Loucy (cell line): ENCODE data around the gene MAML2.

Experiments
- H2AFZ ChIP-seq: fragments of 200-600 bp; sonication (generic); 2 replicates; pipeline ENCODE4 v1.6.0; 2016; ENCODE audit warnings: antibody characterized with exemption, mild to moderate bottlenecking, low read length, moderate library complexity
- H3F3A ChIP-seq: fragments of 200-600 bp; 2 replicates; pipeline ENCODE4 v1.6.0; 2016; ENCODE audit warnings: antibody characterized with exemption, low read depth, mild to moderate bottlenecking
- H3K27me3 ChIP-seq: fragments of 200-600 bp; sonication (generic); 2 replicates; pipeline ENCODE4 v1.6.1; 2014; ENCODE audit warnings: low read length, mild to moderate bottlenecking; ENCODE audit not compliant: insufficient read depth, poor library complexity, severe bottlenecking
- H3K36me3 ChIP-seq: fragments of 200-600 bp; sonication (generic); 2 replicates; pipeline ENCODE4 v1.6.1; 2016; ENCODE audit warnings: low read length; ENCODE audit not compliant: insufficient read depth
- H3K4me1 ChIP-seq: fragments of 200-600 bp; sonication (generic); 2 replicates; pipeline ENCODE4 v1.5.1; 2014; ENCODE audit warnings: low read length, mild to moderate bottlenecking; ENCODE audit not compliant: insufficient read depth, poor library complexity, severe bottlenecking
- H3K4me2 ChIP-seq: fragments of 200-600 bp; sonication (generic); 2 replicates; pipeline ENCODE4 v1.6.0; 2014; ENCODE audit warnings: antibody characterized with exemption, low read length, low read depth, mild to moderate bottlenecking; ENCODE audit not compliant: poor library complexity, severe bottlenecking
- H3K4me3 ChIP-seq: fragments of 200-600 bp; sonication (generic); 2 replicates; pipeline ENCODE4 v1.5.1; 2014; ENCODE audit warnings: low read length, mild to moderate bottlenecking, mixed read lengths; ENCODE audit not compliant: poor library complexity, severe bottlenecking
- H3K79me2 ChIP-seq: fragments of 200-600 bp; sonication (generic); 2 replicates; pipeline ENCODE4 v1.6.1; 2014; ENCODE audit warnings: low read length; ENCODE audit not compliant: insufficient read depth
- H3K9ac ChIP-seq: fragments of 200-600 bp; sonication (generic); 2 replicates; pipeline ENCODE4 v1.6.0; 2014; ENCODE audit warnings: mild to moderate bottlenecking, low read depth, low read length, moderate library complexity; ENCODE audit not compliant: poor library complexity, severe bottlenecking
- H3K9me2 ChIP-seq: fragments of 200-600 bp; sonication (generic); replicated peaks from 2 replicates; pipeline ENCODE4 v1.6.1; 2016; ENCODE audit warnings: low read depth, low read length, mixed read lengths
- H3K9me3 ChIP-seq: fragments of 200-600 bp; sonication (generic); 2 replicates; pipeline ENCODE4 v1.6.1; 2014; ENCODE audit warnings: mild to moderate bottlenecking, antibody characterized with exemption, low read length, low read depth; ENCODE audit not compliant: insufficient read depth
- H4K20me1 ChIP-seq: fragments of 200-600 bp; sonication (generic); 2 replicates; pipeline ENCODE4 v1.6.0; 2014; ENCODE audit warnings: antibody characterized with exemption, low read length, mild to moderate bottlenecking; ENCODE audit not compliant: insufficient read depth, poor library complexity, severe bottlenecking
- EZH2phosphoT487 ChIP-seq: fragments of 200-600 bp; IDR thresholded peaks from 2 replicates; pipeline ENCODE4 v1.6.1; 2018; ENCODE audit warnings: antibody characterized with exemption, mild to moderate bottlenecking, moderate library complexity, borderline replicate concordance
- TF ChIP-seq, protein P1 (sequence below): fragments of 200-600 bp; sonication (generic); conservative IDR thresholded peaks from 2 replicates; pipeline ENCODE4 v1.5.1; 2014; ENCODE audit warnings: mild to moderate bottlenecking, antibody characterized with exemption, low read length

The MAML2 gene

DNA sequence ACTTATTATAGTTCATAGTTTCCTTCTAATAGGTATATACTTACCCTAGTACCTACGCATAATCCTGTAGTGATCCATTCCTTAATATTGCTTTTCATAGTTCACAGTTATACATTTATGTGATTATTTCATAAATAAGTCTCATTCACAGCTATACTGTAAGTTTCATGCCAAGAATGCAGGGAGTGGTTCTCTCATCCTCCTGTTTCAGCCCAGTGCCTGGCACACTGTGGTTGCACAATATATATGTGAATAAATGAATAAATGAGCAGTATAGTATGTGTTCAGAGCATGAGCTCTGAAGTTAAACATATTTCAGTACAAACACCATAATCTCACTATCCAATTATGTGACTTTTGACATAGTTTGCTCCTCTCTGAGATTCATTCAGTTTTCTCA lies 115.8 kb downstream of the MAML2 start:
- no peak overlapping the region for H3K9ac ChIP-seq
- no peaks in the 10 kb centered on the region for H3K9me2 ChIP-seq
- no peaks in the 10 kb centered on the region for H4K20me1 ChIP-seq

DNA sequence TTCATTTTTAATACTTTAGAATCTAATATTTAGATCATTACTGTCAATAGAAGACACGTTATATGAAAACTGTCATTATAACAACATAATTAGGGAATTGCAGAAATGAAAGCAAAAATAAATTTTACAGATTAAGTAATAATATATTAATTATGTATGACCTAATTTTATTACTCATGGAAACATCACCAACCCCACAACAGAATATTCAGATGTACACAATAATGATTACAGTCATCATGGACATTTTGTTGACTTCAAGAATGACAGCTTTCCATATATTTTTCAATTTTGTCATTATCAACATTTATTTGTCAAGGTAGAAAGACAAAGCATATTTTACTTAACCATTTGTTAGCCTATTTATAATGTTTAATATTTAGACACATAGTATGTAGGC lies 119.9 kb downstream of the MAML2 start:
- no peak for TF ChIP-seq EZH2phosphoT487
- TF ChIP-seq, protein P1, sequence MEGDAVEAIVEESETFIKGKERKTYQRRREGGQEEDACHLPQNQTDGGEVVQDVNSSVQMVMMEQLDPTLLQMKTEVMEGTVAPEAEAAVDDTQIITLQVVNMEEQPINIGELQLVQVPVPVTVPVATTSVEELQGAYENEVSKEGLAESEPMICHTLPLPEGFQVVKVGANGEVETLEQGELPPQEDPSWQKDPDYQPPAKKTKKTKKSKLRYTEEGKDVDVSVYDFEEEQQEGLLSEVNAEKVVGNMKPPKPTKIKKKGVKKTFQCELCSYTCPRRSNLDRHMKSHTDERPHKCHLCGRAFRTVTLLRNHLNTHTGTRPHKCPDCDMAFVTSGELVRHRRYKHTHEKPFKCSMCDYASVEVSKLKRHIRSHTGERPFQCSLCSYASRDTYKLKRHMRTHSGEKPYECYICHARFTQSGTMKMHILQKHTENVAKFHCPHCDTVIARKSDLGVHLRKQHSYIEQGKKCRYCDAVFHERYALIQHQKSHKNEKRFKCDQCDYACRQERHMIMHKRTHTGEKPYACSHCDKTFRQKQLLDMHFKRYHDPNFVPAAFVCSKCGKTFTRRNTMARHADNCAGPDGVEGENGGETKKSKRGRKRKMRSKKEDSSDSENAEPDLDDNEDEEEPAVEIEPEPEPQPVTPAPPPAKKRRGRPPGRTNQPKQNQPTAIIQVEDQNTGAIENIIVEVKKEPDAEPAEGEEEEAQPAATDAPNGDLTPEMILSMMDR: no peak
- Histone ChIP-seq H3K4me2 (no peak overlapping the region), H3K27me3 (no peaks in the 10 kb centered on the region), H3K4me1 (peaks cover 33% of the 10 kb centered on the region), H3K9me2 (no peaks in the 10 kb centered on the region), H3F3A (no peaks in the 10 kb centered on the region), H4K20me1 (no peaks in the 10 kb centered on the region), H2AFZ (no peak overlapping the region), H3K36me3 (no peaks in the 10 kb centered on the region), H3K79me2 (no peaks in the 10 kb centered on the region), H3K9ac (no peak overlapping the region), H3K4me3 (no peak overlapping the region), H3K9me3 (no peaks in the 10 kb centered on the region)

More for the DNA sequence above, 115.8 kb downstream of the MAML2 start:
- no peaks in the 10 kb centered on the region for H3K27me3 ChIP-seq
- no peaks in the 10 kb centered on the region for H3K9me3 ChIP-seq
- no peak for TF ChIP-seq EZH2phosphoT487
- TF ChIP-seq, protein P1: no peak
- no peaks in the 10 kb centered on the region for H3F3A ChIP-seq
- H3K4me1 ChIP-seq: peaks cover 10% of the 10 kb centered on the region
- H3K79me2 ChIP-seq: no peaks in the 10 kb centered on the region
- no peaks in the 10 kb centered on the region for H3K36me3 ChIP-seq
- H3K4me2 ChIP-seq: no peak overlapping the region
- H3K4me3 ChIP-seq: no peak overlapping the region
- H2AFZ ChIP-seq: no peak overlapping the region

DNA sequence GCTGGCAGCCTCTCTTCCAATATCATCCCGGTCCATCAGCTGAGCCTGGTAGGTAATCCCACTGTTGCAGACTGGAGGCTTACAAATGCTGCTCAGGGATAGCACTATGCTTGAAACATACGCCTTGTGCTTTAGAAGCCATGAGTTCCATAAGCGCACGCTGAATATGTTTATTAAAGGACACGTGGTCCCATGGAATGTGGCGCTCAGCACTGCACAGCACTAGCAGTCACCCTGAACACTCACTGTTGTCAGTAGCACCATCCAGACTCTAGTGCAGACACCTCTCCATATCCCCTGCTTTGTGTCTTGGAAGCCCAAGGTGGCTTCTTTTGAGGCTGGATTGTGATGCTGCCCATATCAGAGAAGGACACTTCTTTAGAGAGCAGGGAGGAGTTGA lies 120.9 kb downstream of the MAML2 start:
- Histone ChIP-seq H3K79me2 (no peaks in the 10 kb centered on the region), H2AFZ (peak overlapping the region; percentile 1; the same call in 1 of the 2 replicates)

More for the DNA sequence above, 120.9 kb downstream of the MAML2 start:
- no peaks in the 10 kb centered on the region for H3K27me3 ChIP-seq
- H3K9ac ChIP-seq: no peak overlapping the region
- H3K4me2 ChIP-seq: no peak overlapping the region
- no peaks in the 10 kb centered on the region for H3F3A ChIP-seq
- no peak overlapping the region for H3K4me3 ChIP-seq
- no peaks in the 10 kb centered on the region for H3K9me2 ChIP-seq
- H3K4me1 ChIP-seq: peaks cover 33% of the 10 kb centered on the region
- no peaks in the 10 kb centered on the region for H3K9me3 ChIP-seq
- no peaks in the 10 kb centered on the region for H3K36me3 ChIP-seq
- TF ChIP-seq EZH2phosphoT487: no peak
- TF ChIP-seq, protein P1: no peak
- H4K20me1 ChIP-seq: no peaks in the 10 kb centered on the region
